Hematopoietic multipotent progenitor cell treated with erythropoietin and hydrocortisone succinate and interleukin-3 and kit ligand, for 6 days (in vitro differentiated cells): Measurements from ENCODE around the gene BBS9.

ENCODE experiments used
- DNase-seq: peaks from one replicate; pipeline ENCODE4 v3.0.0-alpha.2; 2015

Gene BBS9

DNA sequence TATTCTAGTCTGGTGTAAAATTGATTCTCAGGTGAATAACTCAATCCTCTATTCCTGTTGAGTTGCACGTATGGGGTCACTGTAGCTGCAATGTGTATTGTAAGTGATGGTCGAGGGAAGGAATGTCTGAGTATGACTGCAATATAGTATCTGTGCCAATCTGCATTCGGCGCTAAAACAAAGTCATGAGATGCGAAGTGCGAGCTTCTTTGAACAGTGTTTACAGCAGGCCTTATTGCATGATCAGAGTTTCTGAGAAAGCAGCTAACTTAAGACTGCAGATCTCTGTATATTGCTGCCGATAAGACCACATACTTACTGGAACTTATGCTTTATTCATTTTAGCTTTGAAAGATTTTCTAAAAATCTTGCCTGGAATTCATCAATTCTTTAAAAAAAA lies 434.3 kb downstream of the BBS9 start:
- DNase-seq, result no peak

DNA sequence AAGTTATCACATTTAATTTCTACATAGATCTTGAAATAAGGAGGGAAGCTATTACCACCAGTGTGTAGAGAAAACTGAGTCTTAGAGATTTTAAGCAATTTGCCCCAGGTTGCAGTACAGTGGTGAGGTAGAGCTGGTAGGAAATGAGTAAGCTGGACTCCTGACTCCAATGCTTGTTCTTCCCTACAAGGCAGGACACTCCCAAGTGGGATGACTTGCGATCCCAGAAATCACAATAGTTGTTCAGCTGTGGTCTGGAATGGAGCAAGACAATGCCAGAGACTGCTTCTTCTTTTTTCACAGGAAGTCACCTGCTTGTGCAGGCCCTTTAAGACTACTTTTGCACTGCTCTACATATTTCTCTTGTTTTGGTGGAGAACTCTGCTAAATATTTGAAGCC lies 448.8 kb downstream of the BBS9 start:
- no peak for DNase-seq

DNA sequence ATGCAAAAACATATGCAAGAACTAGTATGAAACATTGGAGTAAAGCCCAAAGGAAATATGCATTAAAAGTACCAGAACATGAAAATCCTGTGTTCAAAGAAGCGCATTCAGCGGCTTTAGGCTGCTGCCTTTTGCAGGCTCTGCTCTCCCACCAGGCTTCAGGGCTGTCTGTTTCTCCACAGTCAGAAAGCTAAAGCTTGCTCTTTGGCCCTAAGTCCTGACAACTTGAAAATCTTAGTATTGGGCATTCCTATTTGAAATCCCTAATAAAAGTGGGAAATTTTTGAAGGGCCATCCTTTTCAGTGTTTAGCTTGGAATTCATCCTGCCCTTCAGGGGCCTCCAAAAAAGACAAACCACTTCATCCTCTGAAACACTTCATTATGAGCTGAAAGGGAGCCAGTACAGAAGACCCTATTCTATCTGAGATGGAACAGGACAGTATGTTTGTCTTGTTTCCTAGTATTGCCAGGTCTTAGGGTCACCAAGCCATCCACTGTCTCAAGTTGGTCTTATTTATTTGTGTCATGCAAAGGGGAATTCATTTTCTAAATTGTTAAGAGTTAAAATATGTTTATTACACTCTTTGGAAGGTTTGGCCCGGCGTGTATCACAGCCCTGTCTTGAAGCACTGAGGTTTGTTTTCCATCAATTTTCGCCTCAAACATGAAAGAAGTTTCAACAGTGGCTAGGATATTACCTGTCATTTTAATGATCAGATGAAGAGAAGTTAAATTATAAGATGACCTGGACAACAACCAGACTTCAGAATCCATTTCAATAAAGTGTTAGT lies 449.7 kb downstream of the BBS9 start:
- DNase-seq, result no peak

DNA sequence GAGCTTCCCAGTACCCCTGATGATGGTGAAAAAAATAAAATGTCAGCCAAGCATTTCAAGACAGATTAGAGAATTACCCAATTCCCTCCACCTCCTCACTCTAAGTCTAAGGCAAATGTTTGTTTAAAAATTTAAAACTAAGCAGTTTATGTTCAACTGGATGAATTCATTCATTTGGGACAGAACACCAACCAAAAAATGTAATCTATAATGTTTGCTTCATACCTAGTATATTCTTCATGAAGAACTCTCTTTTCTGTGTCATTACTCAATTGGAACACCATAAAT lies 450.3 kb downstream of the BBS9 start:
- no peak for DNase-seq

DNA sequence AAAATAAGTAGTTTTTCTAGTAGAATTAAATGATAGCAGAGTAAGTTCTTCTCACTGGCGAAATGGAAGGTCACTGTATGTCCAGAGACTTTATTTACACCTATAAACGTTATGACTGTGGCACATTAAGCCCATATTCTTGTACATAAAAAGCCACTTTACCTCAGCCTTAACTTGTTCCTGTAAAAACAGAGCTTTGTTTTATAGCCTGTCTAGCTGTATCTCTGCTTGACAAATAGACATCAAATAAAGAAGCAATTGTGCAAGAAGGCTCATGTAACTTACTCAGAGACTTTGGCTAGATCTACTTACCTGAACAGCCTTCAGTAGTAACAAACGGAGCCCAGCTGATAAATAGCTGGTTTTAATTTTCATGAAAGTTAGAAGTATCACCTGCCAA lies 451.9 kb downstream of the BBS9 start:
- no peak for DNase-seq

DNA sequence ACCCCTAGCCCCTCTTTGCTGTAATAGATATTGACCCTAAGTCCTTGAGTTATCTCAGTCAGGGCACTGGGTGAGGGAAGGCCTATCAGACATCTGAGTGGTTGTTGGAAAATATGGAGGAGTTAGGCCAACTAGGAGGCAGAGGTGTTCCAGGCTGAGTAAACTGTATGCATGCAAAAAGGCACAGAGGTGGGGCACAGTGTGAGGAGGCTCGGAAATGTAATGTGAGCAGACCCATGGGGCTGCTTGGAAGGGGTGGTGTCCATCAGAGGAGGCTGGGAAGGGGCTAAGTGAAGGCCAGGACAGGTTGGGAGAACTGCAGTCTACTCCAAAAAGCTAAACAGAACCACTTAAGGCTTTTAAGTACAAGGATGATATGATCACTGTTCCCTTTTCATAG lies 452.7 kb downstream of the BBS9 start:
- DNase-seq, result no peak

DNA sequence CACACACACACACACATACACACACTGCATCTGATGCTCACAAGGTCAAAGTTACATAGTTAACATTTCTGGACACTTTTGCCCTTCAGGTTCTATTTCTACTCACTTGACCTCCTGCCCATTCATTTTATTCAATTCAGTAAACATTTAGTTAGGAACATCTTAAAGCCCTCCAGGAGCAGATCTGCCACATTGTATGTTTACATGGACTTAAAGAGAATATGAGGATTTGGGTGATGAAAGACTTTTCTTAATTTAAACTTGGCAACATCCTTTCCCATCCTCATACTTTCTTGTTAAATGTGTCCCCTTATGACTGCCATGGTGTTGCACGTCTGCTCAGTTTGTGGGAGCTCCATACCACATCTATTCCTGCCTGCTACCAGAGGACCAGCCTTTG lies 453.2 kb downstream of the BBS9 start:
- no peak for DNase-seq

DNA sequence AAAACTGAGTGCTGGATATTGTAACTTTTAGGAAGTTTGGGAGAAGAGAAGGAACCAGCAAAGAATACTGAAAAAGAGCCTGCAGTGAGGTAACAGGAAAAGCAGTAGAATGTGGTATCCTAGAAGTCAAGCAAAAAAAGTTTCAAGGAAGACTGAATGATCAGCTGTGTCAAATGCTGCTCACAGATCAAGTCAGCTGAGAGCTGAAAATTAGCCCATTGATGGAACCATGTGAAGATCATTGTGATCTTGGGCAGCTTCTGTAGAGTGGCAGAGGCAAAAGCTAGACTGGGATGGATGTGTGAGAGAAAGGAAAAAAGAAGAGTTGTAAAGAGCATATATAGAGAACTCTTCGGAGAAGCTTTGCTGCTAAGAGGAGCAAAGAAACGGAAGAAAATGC lies 460.5 kb downstream of the BBS9 start:
- no peak for DNase-seq

DNA sequence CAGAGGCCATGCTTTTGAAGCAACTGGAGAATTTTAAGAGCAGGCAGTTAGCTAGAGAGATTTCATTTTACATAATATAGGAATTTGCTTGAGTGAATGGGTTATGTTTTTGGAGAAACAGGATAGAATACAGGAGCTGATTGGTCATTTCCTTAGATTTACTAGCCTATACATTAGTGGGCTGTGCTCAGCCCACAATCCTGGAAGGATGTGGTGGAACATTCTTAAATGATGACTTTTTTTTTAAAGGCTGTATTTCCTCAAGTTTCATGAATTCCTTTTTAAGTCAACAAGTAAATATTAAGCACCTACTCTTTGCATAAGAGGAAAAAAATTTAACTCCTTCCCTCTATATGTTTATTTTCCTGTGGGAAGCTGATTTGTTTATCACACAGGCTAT lies 461.6 kb downstream of the BBS9 start:
- DNase-seq, result no peak

DNA sequence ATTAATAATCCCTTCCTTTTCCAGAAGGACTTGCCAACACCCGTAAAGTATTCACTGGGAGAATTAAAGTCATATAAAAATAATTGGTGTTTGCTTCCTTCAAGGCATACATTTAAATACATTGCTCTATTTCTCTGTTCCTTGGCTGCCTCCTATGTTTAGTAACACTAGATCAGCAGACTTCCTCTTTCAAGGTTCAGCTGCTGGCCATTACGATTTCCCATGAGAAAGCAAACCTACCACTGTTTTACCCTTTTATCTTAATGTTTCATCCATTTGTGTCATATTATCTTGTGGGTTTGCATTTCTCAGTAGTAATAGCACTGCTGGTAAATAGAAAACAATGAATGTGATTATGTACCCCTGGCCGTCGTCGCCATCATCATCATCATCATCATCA lies 462.1 kb downstream of the BBS9 start:
- DNase-seq, result peak; percentile 30

DNA sequence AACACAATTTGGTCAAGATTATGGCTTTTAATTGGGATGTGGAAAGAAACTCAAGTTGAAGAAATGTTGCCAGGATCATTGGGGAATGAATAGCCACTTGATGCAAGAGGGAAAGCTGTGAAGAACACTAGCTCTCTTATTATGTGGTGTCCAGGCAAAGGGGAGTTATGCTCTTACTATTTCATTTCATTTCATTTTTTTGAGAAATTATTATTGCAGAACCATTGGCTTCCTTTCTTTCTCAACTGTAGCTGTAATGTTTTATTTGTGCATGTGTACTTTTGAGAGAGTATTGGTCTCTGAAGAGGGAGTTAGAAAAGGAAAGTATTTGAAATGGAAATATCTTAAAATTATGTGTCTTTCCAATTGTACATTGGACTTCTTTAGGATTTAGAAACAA lies 463.4 kb downstream of the BBS9 start:
- no peak for DNase-seq

DNA sequence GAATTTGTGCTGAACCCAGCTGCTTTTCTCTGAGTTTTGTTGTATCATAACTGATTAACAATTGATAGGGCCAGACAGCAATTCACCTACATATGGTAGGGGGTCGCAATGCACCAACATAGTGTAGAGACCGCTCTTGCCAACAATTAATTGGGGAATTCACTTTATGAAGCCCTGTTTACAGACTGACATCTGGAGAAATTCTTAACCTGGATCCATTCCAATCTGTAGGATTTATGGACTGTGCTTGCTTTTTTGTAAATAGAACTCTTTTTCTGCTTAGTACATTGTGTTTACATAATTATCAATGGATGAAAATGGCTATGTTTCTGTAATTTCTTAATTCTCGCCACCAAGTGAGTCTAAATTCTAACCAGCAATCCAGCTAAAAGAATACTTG lies 464.2 kb downstream of the BBS9 start:
- no peak for DNase-seq

DNA sequence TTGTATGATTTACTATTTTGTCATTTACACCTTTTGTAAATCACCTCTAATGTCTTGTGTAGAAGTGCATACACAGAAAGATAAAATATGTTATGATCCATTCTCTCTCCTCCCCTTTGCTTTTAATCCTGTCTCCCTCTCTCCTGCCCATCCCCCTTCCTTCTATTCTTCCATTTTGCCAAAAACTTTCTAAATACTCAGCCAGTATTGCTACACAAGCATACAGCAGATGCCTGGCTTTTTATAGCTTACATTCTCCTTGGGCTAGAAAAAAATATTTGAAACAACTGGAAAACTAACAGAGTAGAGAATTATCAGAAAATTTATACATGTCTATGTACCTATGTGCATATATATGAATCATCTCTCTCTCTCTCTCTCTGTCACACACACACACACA lies 467.3 kb downstream of the BBS9 start:
- no peak for DNase-seq

DNA sequence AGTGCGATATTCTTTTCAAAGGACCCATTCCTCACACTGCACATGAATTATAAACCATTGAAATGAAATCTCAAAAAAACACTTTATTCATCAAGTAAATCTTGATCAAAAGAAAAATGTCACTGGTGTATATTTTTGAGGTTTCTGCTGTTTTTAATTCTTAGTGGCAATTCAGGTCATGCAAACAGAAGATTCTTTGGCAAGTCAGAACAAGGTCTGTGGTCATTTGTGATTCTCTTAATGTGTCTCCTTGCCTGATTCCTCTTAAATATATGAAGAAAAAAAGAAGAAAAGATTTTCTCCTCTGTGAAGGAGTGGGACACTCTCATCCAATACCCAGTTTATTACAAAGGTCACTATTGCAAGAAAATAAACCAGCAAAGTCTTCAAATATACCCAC lies 467.8 kb downstream of the BBS9 start:
- DNase-seq, result no peak

DNA sequence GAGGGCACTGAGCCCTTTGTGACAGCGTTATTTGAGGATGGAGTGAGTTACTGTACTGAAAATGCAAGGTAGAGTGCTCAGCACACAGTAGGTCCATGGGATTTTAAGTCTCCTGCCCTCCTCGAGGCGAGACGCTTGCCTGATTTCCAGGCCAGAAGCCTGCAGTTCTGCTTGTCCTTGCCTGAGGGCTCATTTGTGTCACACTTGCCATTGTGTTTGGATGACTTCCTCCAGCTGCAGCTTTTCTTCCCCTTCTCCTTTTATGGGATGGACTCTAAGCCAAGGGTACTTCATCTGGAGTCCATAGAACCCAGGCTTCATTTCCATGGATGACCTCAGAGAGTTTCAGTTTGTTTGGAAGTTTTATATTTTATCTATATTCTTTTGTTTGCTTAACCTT lies 471.7 kb downstream of the BBS9 start:
- DNase-seq, result no peak

DNA sequence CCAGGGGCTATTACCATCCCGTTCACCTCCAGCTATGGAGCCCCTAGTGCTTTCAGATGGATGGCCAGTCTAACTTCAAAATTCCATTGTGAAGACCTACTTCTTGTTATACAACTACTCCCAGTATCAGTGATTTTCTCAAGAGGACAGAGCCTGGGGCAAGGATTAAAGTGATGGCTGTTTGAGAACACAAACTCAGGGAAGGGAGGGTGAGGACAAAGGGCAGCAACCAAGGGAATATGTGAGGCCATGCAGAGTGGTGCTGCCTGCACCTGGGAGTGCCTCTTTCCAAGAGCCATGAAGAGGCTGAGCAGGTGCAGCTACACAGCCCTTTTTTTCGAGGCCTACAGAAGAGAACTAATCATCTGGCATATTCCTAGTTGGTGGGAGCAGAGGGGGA lies 472.5 kb downstream of the BBS9 start:
- DNase-seq, result no peak

DNA sequence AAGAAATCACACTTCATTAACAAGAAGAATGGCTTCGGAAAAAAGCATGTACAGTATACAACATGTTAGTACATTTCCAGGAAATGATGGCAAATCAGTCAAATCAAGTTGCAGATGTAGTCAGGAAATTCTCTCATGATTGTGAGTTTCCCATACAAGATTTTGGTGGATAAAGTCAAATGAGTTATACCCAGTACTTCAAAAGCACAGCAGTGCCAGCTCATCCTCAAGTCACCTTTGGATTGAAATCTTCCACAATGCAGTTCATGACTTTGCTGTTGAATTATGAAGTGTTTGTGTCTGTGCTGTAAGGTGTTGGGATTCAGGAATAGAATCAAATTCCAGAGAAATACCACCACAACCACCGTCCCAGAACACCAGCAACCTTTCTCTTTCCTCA lies 474.7 kb downstream of the BBS9 start:
- DNase-seq, result no peak

DNA sequence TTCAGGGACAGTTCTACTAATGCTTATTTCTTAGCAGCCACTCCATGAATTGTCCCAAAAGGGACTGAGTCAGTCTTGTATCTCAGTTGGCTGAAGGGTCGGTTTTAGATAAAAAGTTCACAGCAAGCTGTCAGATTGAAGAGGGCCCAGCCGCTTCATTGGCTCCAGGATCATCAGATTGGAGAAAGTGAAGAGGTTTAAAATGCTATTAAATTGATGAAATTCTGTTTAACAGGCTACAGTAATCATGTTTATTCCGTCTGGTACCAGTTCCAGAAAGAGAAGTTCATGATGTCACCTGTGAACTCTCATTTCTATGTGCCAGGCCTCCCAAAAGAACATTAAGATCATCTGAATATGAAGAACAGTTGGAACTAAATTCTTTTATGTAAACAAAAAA lies 481.6 kb downstream of the BBS9 start:
- DNase-seq, result no peak

DNA sequence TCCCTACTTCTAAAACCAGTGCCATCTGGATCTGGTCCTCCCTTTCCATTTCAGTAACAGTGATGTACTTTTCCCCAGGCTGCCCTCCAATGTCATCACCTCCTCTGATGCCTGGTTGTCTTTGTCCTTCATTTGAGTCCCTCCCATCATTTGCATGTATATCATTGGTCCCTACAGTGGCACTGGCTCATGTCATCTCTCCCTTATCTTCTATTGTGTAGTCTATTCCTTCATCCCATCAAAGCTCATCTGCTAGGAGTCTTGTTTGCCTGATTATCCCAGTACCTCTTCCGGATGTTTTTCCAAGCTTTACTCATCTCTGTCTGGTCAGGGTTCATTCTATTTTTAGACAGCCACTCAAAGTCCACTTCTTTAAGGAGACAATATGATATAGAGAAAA lies 483.1 kb downstream of the BBS9 start:
- DNase-seq, result no peak

DNA sequence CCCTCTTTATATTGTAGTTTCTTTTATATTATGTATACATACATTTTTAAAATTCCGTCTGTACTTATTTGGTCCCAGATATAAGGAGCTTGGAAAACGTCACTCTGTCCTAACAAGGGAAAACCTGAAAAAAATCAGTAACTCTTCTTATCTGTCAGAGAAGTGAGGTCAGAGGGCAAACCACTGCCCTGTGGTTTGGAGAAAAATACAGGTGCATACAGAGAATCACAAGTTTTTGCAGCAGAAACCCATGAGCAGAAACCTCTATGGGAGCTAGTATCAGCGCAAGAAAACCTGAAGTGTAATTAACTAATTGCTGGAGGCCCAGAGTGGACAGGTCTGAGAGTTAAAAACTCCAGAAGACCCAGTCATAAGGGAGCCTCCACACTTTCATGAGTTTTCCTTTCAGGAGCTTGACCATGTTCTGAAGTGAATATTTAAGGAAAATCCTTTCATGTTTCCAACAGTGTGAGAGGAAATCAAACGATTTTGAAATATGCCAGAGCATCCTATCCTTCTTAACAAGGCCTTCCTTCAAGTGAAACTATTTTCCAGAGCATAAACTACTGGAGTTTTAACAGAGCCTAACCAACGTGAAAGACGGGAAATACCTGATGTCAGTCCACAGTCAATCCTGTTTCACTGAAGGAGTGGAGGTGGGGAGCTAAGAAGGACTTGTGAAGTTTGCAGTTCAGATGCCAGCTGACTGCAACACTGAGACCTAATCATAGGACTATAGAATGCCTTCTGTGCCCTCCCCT lies 485.2 kb downstream of the BBS9 start:
- no peak for DNase-seq

DNA sequence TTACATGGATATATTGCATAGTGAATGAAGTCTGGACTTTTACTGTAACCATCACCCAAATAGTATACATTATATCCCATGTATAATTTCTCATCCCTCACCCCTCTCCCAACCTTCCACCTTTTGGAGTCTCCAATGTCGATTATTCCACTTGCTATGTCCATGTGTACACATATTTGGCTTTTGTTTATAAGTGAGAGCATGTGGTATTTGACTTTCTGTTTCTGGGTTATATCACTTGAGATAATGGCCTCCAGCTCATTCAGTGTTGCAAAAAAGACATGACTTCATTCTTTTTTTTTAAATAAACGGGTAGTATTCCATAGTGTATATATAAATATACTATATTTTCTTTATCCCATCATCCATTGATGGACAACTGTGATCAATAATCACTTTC lies 487.4 kb downstream of the BBS9 start:
- DNase-seq, result no peak

DNA sequence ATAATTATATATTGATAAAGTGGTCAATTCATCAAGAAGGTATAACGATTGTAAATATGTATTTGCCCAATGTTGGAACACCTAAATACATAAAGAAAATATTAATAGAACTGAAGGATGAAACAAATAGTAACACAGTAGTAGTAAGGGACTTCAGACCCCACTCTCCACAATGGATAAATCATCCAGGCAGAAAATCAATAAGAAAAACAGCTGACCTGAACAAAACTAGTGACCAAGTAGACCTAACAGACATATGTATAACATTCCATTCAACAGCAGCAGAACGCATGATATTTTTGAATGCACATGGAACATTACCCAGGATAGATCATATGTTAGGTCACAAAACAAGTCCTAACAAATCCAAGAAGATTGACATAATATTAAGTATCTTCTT lies 489.9 kb downstream of the BBS9 start:
- no peak for DNase-seq

DNA sequence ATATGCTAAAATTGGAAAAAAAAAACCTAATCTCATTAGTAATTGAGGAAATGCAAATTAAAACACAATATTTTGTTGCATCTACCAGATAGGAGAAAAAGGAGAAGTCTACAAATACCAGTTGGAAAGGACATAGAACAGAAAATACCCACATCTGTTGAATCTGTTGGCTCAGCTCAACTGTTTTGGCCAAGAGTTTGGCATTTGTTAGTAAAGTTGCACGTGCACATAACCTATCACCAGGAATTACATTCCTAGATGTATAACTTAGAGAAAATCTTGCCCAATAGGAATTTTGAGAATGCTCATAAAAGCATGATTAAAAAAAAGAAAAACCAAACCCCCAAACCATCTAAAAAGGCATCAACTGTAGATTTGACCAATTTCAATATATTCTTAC lies 493.9 kb downstream of the BBS9 start:
- no peak for DNase-seq

DNA sequence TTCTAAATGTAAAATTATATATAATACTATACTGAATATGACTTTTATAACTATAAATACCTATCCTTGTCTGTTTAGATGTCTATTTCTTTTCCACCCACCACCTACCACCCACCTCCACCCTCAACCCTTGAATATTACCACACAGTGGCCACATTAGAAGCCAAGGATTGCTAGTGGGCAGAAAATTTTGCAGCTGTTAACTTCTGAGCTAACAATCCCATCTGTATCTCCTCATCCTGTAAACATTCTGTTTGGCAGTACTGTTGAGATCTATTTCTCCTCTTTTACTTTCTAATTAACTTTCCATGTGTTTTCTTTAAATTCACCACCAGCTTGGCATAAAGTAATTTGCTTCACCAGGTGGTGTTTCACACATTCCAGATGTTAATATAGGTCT lies 494.9 kb downstream of the BBS9 start:
- no peak for DNase-seq

DNA sequence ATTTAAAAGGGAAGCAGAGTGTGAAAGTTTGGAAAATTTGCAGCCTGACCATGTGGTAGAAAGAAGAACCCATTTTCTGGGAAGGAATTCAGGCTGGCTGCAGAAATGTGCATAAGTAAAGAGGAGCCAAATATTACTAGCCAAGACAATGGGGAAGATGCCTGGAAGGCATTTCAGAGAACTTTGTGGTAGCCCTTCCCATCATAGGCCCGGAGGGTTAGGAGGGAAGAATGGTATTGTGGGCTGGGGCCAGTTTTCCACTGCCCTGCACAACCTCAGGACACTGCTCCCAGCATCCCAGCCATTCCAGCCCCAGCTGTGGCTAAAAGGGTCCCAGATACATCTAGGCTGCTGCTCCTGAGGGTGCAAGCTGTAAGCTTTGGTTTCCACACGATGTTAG lies 497.5 kb downstream of the BBS9 start:
- no peak for DNase-seq
